ENCODE results near the gene OSBP2. TPM values are rescaled to one million over a fixed set of nuclear protein-coding genes. Genes with fewer than 3 reads are reported as not detected.

Gene OSBP2
- total RNA-seq, 1 donor from 2014 or later = 0.58 TPM

GRCh38 chr22:30806391-30806861 lies 111.8 kb downstream of the OSBP2 start:
- no peak overlapping the region for H3K4me2 ChIP-seq
- H3K4me3 Mint-ChIP-seq = no peak overlapping the region
- peaks cover 26% of the 10 kb centered on the region for H3K27me3 Mint-ChIP-seq (ENCODE audit: insufficient read depth, low read depth)

DNA sequence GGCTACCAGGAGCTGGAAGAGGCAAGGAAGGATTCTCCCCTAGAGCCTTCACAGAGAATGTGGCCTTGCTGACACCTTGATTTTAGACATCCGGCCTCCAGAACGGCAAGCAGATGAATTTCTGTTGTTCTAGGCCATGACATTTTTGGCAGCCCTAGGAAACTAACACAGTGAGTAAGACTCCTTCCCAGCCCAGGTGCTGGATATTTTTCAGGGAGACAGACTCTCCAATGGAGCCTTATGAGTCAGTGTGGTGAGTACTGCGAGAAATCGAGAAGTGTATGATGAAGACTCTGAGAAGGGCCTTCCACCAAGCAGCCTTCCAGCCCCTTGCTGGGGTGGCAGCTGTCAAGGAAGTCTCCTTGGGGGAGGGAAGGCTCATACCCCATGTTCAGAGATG lies 114.4 kb downstream of the OSBP2 start:
- H2AFZ ChIP-seq (replicated peaks) = no peak overlapping the region
- no peak overlapping the region for H3K4me2 ChIP-seq
- H3K9me3 ChIP-seq (ENCODE audit: low read depth) = no peaks in the 10 kb centered on the region
- no peaks in the 10 kb centered on the region for H3K36me3 Mint-ChIP-seq
- TF ChIP-seq EZH2 (IDR thresholded peaks at IDR 0.05) = no peak
- no peak for TF ChIP-seq EZH2phosphoT487 (IDR thresholded peaks at IDR 0.05)
- TF ChIP-seq CTCF (IDR thresholded peaks at IDR 0.05) = no peak
- no peaks in the 10 kb centered on the region for H3K9me3 Mint-ChIP-seq
- H3K79me2 ChIP-seq (ENCODE audit: low read depth) = no peaks in the 10 kb centered on the region
- H3K36me3 ChIP-seq = no peaks in the 10 kb centered on the region
- no peaks in the 10 kb centered on the region for H3F3A ChIP-seq (ENCODE audit: low read depth)
- DNase-seq (ENCODE audit: low spot score) = no peak
- H3K27ac Mint-ChIP-seq = no peak overlapping the region
- H4K20me1 ChIP-seq (ENCODE audit: low read depth) = peaks cover 23% of the 10 kb centered on the region
- H3K9ac ChIP-seq = no peak overlapping the region
- H3K27me3 ChIP-seq = peaks cover 17% of the 10 kb centered on the region
- H3K4me3 ChIP-seq = no peak overlapping the region
- no peak overlapping the region for H3K4me3 Mint-ChIP-seq
- H3K4me1 ChIP-seq = no peaks in the 10 kb centered on the region
- H3K4me1 Mint-ChIP-seq = no peaks in the 10 kb centered on the region
- H3K27me3 Mint-ChIP-seq (ENCODE audit: insufficient read depth, low read depth) = peaks cover 16% of the 10 kb centered on the region
- no peak overlapping the region for H3K27ac ChIP-seq

More at GRCh38 chr22:30806391-30806861, 111.8 kb downstream of the OSBP2 start:
- Histone ChIP-seq H3K4me3 (no peak overlapping the region), H4K20me1 (ENCODE audit: low read depth) (peaks cover 45% of the 10 kb centered on the region), H3K9ac (no peak overlapping the region), H3K79me2 (ENCODE audit: low read depth) (no peaks in the 10 kb centered on the region), H3K36me3 (no peaks in the 10 kb centered on the region), H3K4me1 (peaks cover 4% of the 10 kb centered on the region), H3K27ac (no peak overlapping the region), H3K9me3 (ENCODE audit: low read depth) (no peaks in the 10 kb centered on the region), H2AFZ (replicated peaks) (no peak overlapping the region), H3K27me3 (peaks cover 42% of the 10 kb centered on the region), H3F3A (ENCODE audit: low read depth) (peaks cover 6% of the 10 kb centered on the region)
- Mint-ChIP-seq H3K36me3 (no peaks in the 10 kb centered on the region), H3K27ac (no peak overlapping the region), H3K4me1 (peaks cover 5% of the 10 kb centered on the region), H3K9me3 (no peaks in the 10 kb centered on the region)
- TF ChIP-seq EZH2 (IDR thresholded peaks at IDR 0.05) (no peak), CTCF (IDR thresholded peaks at IDR 0.05) (no peak), EZH2phosphoT487 (IDR thresholded peaks at IDR 0.05) (no peak)
- DNase-seq (ENCODE audit: low spot score) = peak; percentile 60

GRCh38 chr22:30810105-30810504 lies 115.4 kb downstream of the OSBP2 start:
- Histone ChIP-seq H3K9me3 (ENCODE audit: low read depth) (no peaks in the 10 kb centered on the region), H3K79me2 (ENCODE audit: low read depth) (no peaks in the 10 kb centered on the region), H3K27me3 (peaks cover 7% of the 10 kb centered on the region), H3K27ac (no peak overlapping the region), H3K4me3 (no peak overlapping the region), H3K36me3 (no peaks in the 10 kb centered on the region), H3K4me1 (no peaks in the 10 kb centered on the region), H4K20me1 (ENCODE audit: low read depth) (peaks cover 20% of the 10 kb centered on the region), H3K9ac (no peak overlapping the region), H3K4me2 (no peak overlapping the region), H2AFZ (replicated peaks) (no peak overlapping the region), H3F3A (ENCODE audit: low read depth) (no peaks in the 10 kb centered on the region)
- Mint-ChIP-seq H3K4me3 (no peak overlapping the region), H3K4me1 (no peaks in the 10 kb centered on the region), H3K36me3 (no peaks in the 10 kb centered on the region), H3K27me3 (ENCODE audit: insufficient read depth, low read depth) (peaks cover 13% of the 10 kb centered on the region), H3K9me3 (no peaks in the 10 kb centered on the region), H3K27ac (no peak overlapping the region)
- no peak for DNase-seq (ENCODE audit: low spot score)
- TF ChIP-seq EZH2phosphoT487 (IDR thresholded peaks at IDR 0.05) (no peak), EZH2 (IDR thresholded peaks at IDR 0.05) (no peak), CTCF (IDR thresholded peaks at IDR 0.05) (no peak)

Measured in neural progenitor cell (in vitro differentiated cells).